ENCODE data around the gene NMT1. TPM values are rescaled to one million over a fixed set of nuclear protein-coding genes. Genes with fewer than 3 reads are reported as not detected.

NMT1 gene
- total and polyA plus RNA-seq, 7 experiments from 2014 or later: 37.5 to 136 (median 84.2) TPM

DNA sequence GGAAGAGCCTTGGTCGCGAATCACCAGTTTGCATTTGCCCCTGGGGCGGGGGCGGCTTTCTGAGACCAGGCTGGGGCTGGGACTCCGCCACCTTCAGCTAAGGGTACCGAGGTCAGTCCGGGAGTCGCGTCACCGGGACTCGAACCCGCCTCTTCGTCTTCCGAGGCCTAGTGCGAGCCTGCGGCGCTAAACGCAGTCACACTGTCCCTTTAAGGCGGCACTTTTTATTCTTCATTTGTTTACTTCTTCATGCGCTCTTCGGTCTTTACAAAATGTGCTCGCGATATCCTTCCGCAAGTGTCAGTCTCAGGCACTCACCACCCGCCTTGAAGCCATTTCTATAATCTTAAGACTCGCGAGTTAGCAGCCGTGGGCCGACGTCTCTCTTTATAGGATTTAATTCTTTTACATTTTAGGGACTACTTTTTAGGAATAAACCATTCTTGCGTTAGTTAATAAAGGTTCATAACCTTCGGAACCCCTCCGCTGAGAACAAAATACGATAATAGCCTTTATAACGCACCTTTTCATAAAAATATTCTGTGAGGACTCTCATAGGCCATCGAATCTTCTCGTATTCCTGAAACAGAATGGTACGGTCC is 86.6 kb downstream of the NMT1 start:
- ChIA-PET CTCF (interaction anchor here (0.6 to 6.3 kb wide), 12 partner anchors 8 to 819 kb away, joined by 3 to 114 read pairs (median 6); partner anchors contain the start of genes ACBD4 and HEXIM2), POLR2A (interaction anchor here (0.7 to 10.7 kb wide), 16 partner anchors 13 to 921 kb away, joined by 3 to 516 read pairs (median 10); partner anchors contain the start of genes ACBD4, DCAKD, FMNL1 and HEXIM2)
- H3K36me3 ChIP-seq (ENCODE audit: control insufficient read depth in 2 of 3, insufficient read depth in 3 of 3, low read length in 3 of 3): peaks cover 0 to 6% (median 0%) of the 10 kb centered on the region in 3 experiments
- no peaks in the 10 kb centered on the region for H3K9me3 ChIP-seq (ENCODE audit: control insufficient read depth in 2 of 3, low read length in 3 of 3)
- intact Hi-C loops (cut with micrococcal nuclease): loop anchor here (1.0 to 10.0 kb wide), 15 partner anchors 12 to 1045 kb away; partner anchors contain the start of genes ACBD4 (in 2 of the 2), HEXIM2 (in 2 of the 2), MAP3K14 (in 2 of the 2) and NMT1 (in 2 of the 2)
- peak; percentile 51 for ATAC-seq
- peak; percentile 71 to 90 (median 84) for DNase-seq
- peaks cover 0 to 13% (median 0%) of the 10 kb centered on the region in 11 donors for H3K9me3 Mint-ChIP-seq
- no peaks in the 10 kb centered on the region for H3K27me3 ChIP-seq (ENCODE audit: control insufficient read depth in 2 of 2, insufficient read depth in 2 of 2, low read length in 2 of 2)
- H3K4me3 Mint-ChIP-seq: peak overlapping the region; percentile 89 to 100 (median 99)
- H3K27ac Mint-ChIP-seq: peak overlapping the region; percentile 99 to 100 (median 100)
- H3K36me3 Mint-ChIP-seq: peaks cover 0 to 15% (median 0%) of the 10 kb centered on the region in 5 donors
- H3K27ac ChIP-seq (ENCODE audit: low read depth, low read length): peak overlapping the region; percentile 91
- H3K27me3 Mint-ChIP-seq: peaks cover 0 to 7% (median 0%) of the 10 kb centered on the region in 5 donors
- peaks cover 18 to 73% (median 62%) of the 10 kb centered on the region in 7 donors for H3K4me1 Mint-ChIP-seq
- peak overlapping the region; percentile 80 for H3K4me3 ChIP-seq (ENCODE audit: low read length)
- H3K4me1 ChIP-seq (ENCODE audit: control insufficient read depth in 2 of 2, insufficient read depth in 2 of 2, low read length in 2 of 2): peaks cover 21 to 35% of the 10 kb centered on the region in 2 donors

DNA sequence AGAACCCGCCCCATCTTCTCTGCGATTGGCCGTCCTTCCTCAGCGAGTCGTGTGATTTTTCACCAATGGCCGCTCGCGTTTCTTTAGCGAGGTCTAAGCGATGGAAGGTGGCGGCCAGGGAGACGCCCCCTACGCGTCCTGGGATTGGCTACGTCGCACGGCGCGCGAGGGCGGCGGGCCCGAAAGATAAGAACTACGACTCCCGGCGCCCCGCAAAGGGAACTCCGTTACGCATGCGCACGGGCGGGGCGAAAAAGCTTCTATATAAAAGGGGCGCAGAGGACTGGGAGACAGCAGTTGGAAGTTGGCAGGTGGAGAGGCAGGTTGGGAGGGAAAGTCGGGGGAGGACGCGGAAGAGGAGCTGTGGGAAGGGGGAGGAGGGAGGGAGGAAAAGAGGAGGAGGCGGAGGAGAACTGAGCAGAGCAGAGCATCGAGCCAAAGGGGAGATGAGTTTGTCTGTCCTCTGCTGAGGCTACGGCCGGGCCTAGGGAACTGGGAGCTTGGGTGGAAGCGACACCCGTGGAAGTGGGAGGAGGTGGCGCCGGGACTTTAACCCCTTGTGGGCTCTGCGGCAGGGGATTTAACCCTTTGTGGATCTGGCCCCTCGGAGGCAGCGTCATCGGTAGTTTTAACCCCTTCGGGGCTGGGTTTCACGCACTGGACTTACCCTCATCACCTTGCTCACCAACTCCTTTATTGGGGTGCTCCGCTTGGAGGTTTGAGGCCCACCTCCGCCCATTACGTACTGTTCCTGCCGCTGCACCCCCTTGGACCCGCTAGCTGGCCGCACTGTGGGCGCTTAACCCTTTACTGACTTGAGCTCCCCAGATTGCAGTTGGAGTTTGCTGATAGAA is 87.3 kb downstream of the NMT1 start, which contains the start of gene HEXIM1:
HEXIM1 (plus strand) TSS at position 293 of the 854 bp plus-strand sequence. CDS start 716 bp downstream, outside the sequence.
- Mint-ChIP-seq H3K9me3 (peaks cover 0 to 13% (median 0%) of the 10 kb centered on the region in 11 donors), H3K27me3 (peaks cover 0 to 7% (median 0%) of the 10 kb centered on the region in 5 donors), H3K4me3 (peak within 1 kb of the TSS; percentile 89 to 100 (median 99)), H3K36me3 (peaks cover 0 to 15% (median 0%) of the 10 kb centered on the region in 5 donors), H3K4me1 (peaks cover 18 to 68% (median 54%) of the 10 kb centered on the region in 7 donors), H3K27ac (peak within 1 kb of the TSS; percentile 99 to 100 (median 100))
- Histone ChIP-seq H3K36me3 (ENCODE audit: control insufficient read depth in 2 of 3, insufficient read depth in 3 of 3, low read length in 3 of 3) (peaks cover 0 to 6% (median 0%) of the 10 kb centered on the region in 3 experiments), H3K9me3 (ENCODE audit: control insufficient read depth in 2 of 3, low read length in 3 of 3) (no peaks in the 10 kb centered on the region), H3K4me1 (ENCODE audit: control insufficient read depth in 2 of 2, insufficient read depth in 2 of 2, low read length in 2 of 2) (peaks cover 21 to 35% of the 10 kb centered on the region in 2 donors), H3K27ac (ENCODE audit: low read depth, low read length) (peak within 1 kb of the TSS; percentile 91), H3K27me3 (ENCODE audit: control insufficient read depth in 2 of 2, insufficient read depth in 2 of 2, low read length in 2 of 2) (no peaks in the 10 kb centered on the region), H3K4me3 (ENCODE audit: low read length) (peak within 1 kb of the TSS; percentile 93)
- ATAC-seq (peak; percentile 87), DNase-seq (peak; percentile 98 to 100 (median 100))
- ChIA-PET POLR2A (interaction anchor here (0.6 to 10.7 kb wide), 23 partner anchors 12 to 1971 kb away, joined by 3 to 516 read pairs (median 6); partner anchors contain the start of genes ACBD4, DCAKD, FMNL1 and HEXIM2), CTCF (interaction anchor here (0.6 to 6.3 kb wide), 18 partner anchors 9 to 820 kb away, joined by 3 to 114 read pairs (median 4); partner anchors contain the start of genes ACBD4, HEXIM2 and PLCD3)
- intact Hi-C loops (cut with micrococcal nuclease): loop anchor here (1.0 to 10.0 kb wide), 16 partner anchors 13 to 1044 kb away; partner anchors contain the start of genes HEXIM2 (in 2 of the 2), MAP3K14 (in 2 of the 2), NMT1 (in 2 of the 2) and ACBD4 (in 1 of the 2)

DNA sequence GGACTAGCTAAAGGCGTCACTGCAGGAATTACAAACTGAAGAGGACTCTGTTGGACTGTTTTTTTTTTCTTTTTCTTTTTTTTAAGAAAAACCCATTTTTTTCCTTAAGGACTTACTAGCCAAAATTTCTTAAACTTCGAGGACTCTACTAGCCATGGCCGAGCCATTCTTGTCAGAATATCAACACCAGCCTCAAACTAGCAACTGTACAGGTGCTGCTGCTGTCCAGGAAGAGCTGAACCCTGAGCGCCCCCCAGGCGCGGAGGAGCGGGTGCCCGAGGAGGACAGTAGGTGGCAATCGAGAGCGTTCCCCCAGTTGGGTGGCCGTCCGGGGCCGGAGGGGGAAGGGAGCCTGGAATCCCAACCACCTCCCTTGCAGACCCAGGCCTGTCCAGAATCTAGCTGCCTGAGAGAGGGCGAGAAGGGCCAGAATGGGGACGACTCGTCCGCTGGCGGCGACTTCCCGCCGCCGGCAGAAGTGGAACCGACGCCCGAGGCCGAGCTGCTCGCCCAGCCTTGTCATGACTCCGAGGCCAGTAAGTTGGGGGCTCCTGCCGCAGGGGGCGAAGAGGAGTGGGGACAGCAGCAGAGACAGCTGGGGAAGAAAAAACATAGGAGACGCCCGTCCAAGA is 88.0 kb downstream of the NMT1 start:
- Mint-ChIP-seq H3K27me3 (peaks cover 0 to 7% (median 0%) of the 10 kb centered on the region in 5 donors), H3K4me1 (peaks cover 18 to 63% (median 51%) of the 10 kb centered on the region in 7 donors), H3K27ac (peak overlapping the region; percentile 99 to 100 (median 100)), H3K36me3 (peaks cover 0 to 15% (median 0%) of the 10 kb centered on the region in 5 donors), H3K4me3 (peak overlapping the region; percentile 89 to 100 (median 99)), H3K9me3 (peaks cover 0 to 13% (median 0%) of the 10 kb centered on the region in 11 donors)
- Histone ChIP-seq H3K27me3 (ENCODE audit: control insufficient read depth in 2 of 2, insufficient read depth in 2 of 2, low read length in 2 of 2) (no peaks in the 10 kb centered on the region), H3K27ac (ENCODE audit: low read depth, low read length) (peak overlapping the region; percentile 84), H3K36me3 (ENCODE audit: control insufficient read depth in 2 of 3, insufficient read depth in 3 of 3, low read length in 3 of 3) (peaks cover 0 to 6% (median 0%) of the 10 kb centered on the region in 3 experiments), H3K9me3 (ENCODE audit: control insufficient read depth in 2 of 3, low read length in 3 of 3) (no peaks in the 10 kb centered on the region), H3K4me1 (ENCODE audit: control insufficient read depth in 2 of 2, insufficient read depth in 2 of 2, low read length in 2 of 2) (peaks cover 21 to 31% of the 10 kb centered on the region in 2 donors), H3K4me3 (ENCODE audit: low read length) (peak overlapping the region; percentile 93)
- DNase-seq (peak; percentile 61 to 80 (median 65)), ATAC-seq (peak; percentile 22)
- ChIA-PET CTCF (interaction anchor here (0.6 to 6.3 kb wide), 20 partner anchors 8 to 637 kb away, joined by 3 to 114 read pairs (median 6); partner anchors contain the start of genes ACBD4, HEXIM2 and PLCD3), POLR2A (interaction anchor here (0.8 to 10.7 kb wide), 17 partner anchors 11 to 248 kb away, joined by 3 to 516 read pairs (median 12); partner anchors contain the start of genes ACBD4, DCAKD, FMNL1 and HEXIM2)
- intact Hi-C loops (cut with micrococcal nuclease): loop anchor here (1.0 to 10.0 kb wide), 7 partner anchors 23 to 1043 kb away; partner anchors contain the start of genes KANSL1 (in 1 of the 2), MAP3K14 (in 1 of the 2) and TMUB2 (in 1 of the 2)

DNA sequence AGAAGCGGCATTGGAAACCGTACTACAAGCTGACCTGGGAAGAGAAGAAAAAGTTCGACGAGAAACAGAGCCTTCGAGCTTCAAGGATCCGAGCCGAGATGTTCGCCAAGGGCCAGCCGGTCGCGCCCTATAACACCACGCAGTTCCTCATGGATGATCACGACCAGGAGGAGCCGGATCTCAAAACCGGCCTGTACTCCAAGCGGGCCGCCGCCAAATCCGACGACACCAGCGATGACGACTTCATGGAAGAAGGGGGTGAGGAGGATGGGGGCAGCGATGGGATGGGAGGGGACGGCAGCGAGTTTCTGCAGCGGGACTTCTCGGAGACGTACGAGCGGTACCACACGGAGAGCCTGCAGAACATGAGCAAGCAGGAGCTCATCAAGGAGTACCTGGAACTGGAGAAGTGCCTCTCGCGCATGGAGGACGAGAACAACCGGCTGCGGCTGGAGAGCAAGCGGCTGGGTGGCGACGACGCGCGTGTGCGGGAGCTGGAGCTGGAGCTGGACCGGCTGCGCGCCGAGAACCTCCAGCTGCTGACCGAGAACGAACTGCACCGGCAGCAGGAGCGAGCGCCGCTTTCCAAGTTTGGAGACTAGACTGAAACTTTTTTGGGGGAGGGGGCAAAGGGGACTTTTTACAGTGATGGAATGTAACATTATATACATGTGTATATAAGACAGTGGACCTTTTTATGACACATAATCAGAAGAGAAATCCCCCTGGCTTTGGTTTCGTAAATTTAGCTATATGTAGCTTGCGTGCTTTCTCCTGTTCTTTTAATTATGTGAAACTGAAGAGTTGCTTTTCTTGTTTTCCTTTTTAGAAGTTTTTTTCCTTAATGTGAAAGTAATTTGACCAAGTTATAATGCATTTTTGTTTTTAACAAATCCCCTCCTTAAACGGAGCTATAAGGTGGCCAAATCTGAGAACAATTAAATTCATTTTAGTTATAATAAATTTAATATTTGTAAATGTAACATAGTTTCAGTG is 88.8 kb downstream of the NMT1 start:
- Mint-ChIP-seq H3K9me3 (peaks cover 0 to 13% (median 0%) of the 10 kb centered on the region in 11 donors), H3K4me1 (peaks cover 18 to 61% (median 51%) of the 10 kb centered on the region in 7 donors), H3K27ac (peak overlapping the region; percentile 92 to 100 (median 100)), H3K4me3 (peak overlapping the region; percentile 89 to 100 (median 99)), H3K36me3 (peaks cover 0 to 15% (median 0%) of the 10 kb centered on the region in 5 donors), H3K27me3 (peaks cover 0 to 7% (median 0%) of the 10 kb centered on the region in 5 donors)
- ChIA-PET POLR2A (interaction anchor here (0.7 to 10.7 kb wide), 16 partner anchors 11 to 242 kb away, joined by 3 to 516 read pairs (median 10); partner anchors contain the start of genes ACBD4, FMNL1, HEXIM2 and MAP3K14), CTCF (interaction anchor here (0.9 to 6.3 kb wide), 16 partner anchors 7 to 99 kb away, joined by 3 to 114 read pairs (median 8); partner anchors contain the start of genes ACBD4, HEXIM2 and PLCD3)
- peak overlapping the region; percentile 84 for H3K27ac ChIP-seq (ENCODE audit: low read depth, low read length)
- no peaks in the 10 kb centered on the region for H3K27me3 ChIP-seq (ENCODE audit: control insufficient read depth in 2 of 2, insufficient read depth in 2 of 2, low read length in 2 of 2)
- H3K9me3 ChIP-seq (ENCODE audit: control insufficient read depth in 2 of 3, low read length in 3 of 3): no peaks in the 10 kb centered on the region
- peaks cover 21 to 27% of the 10 kb centered on the region in 2 donors for H3K4me1 ChIP-seq (ENCODE audit: control insufficient read depth in 2 of 2, insufficient read depth in 2 of 2, low read length in 2 of 2)
- H3K36me3 ChIP-seq (ENCODE audit: control insufficient read depth in 2 of 3, insufficient read depth in 3 of 3, low read length in 3 of 3): peaks cover 0 to 6% (median 0%) of the 10 kb centered on the region in 3 experiments
- ATAC-seq (no peak), DNase-seq (peak in 6 of 9 donors; percentile 32 to 78 (median 40))
- intact Hi-C loops (cut with micrococcal nuclease): loop anchor here (1.0 to 10.0 kb wide), 7 partner anchors 22 to 1042 kb away; partner anchors contain the start of genes KANSL1 (in 1 of the 2), MAP3K14 (in 1 of the 2) and TMUB2 (in 1 of the 2)
- peak overlapping the region; percentile 93 for H3K4me3 ChIP-seq (ENCODE audit: low read length)

Data from naive thymus-derived CD4-positive, alpha-beta T cell (primary cell).